Omental fat pad (tissue), 4 donors: Measurements from ENCODE around the gene DRC7. TPM values are rescaled to one million over a fixed set of nuclear protein-coding genes. Genes with fewer than 3 reads are reported as not detected.

ENCODE experiments used
- ATAC-seq: fragments of 150-250 bp; one replicate; pipeline ENCODE4 v1.9.1; 2016; ENCODE audit warnings: mild to moderate bottlenecking, moderate library complexity; ENCODE audit not compliant: low FRiP score
- DNase-seq: peaks from one replicate; pipeline ENCODE4 v3.0.0-alpha.2; 2019; ENCODE audit warnings: low spot score
- total RNA-seq, 4 donors: library from RNA; depleted of rRNA; stranded (reverse); fragments of >200 nt; gene quantifications; one replicate each; pipeline ENCODE4 v1.1.0, GENCODE V29; 2016
- TF ChIP-seq, protein P1 (sequence below), 3 donors: fragments of 450-650 bp; IDR thresholded peaks; one replicate each; pipeline ENCODE4 v1.5.1; 2016 to 2017; ENCODE audit warnings: antibody characterized with exemption in 3 of 3, mild to moderate bottlenecking in 3 of 3, moderate library complexity in 2 of 3

Gene DRC7
- total RNA-seq, 4 donors from 2014 or later, result 0.65 TPM; not detected in 3

GRCh38 chr16:57679016-57679415, 15.6 kb upstream of the DRC7 start:
- TF ChIP-seq, protein P1, sequence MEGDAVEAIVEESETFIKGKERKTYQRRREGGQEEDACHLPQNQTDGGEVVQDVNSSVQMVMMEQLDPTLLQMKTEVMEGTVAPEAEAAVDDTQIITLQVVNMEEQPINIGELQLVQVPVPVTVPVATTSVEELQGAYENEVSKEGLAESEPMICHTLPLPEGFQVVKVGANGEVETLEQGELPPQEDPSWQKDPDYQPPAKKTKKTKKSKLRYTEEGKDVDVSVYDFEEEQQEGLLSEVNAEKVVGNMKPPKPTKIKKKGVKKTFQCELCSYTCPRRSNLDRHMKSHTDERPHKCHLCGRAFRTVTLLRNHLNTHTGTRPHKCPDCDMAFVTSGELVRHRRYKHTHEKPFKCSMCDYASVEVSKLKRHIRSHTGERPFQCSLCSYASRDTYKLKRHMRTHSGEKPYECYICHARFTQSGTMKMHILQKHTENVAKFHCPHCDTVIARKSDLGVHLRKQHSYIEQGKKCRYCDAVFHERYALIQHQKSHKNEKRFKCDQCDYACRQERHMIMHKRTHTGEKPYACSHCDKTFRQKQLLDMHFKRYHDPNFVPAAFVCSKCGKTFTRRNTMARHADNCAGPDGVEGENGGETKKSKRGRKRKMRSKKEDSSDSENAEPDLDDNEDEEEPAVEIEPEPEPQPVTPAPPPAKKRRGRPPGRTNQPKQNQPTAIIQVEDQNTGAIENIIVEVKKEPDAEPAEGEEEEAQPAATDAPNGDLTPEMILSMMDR (IDR thresholded peaks at IDR 0.05), result no peak
- no peak for DNase-seq
- ATAC-seq, result no peak

DNA sequence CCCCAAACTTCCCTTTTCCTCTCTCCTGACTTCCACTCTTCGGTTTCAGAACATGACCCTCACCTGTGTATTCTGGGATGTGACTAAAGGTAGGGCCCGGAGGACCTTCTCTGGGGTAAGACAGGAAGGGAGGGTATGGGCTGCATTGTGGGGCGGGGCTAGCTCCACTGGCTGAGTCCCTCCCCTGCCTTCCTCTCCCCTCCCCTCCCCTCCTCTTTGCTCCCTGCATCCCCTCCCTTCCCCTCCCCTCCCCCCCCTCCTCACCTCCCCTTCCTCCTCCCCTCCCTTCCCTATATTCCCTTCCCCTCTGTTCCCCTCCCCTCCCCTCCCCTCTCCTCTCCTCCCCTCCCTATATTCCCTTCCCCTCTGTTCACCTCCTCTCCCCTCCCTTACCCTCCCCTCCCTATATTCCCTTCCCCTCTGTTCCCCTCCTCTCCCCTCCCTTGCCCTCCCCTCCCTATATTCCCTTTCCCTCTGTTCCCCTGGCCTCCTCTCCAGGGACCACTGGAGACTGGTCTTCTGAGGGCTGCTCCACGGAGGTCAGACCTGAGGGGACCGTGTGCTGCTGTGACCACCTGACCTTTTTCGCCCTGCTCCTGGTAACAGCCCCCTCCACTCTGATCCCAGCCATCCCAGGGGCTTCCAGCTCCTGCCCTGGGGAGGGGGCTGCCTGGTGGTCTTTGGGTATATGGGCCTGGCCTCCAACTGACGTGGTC, 14.7 kb upstream of the DRC7 start:
- ATAC-seq, result no peak
- TF ChIP-seq, protein P1 (IDR thresholded peaks at IDR 0.05), result no peak
- DNase-seq, result no peak

- ATAC-seq (no peak), DNase-seq (no peak)
- TF ChIP-seq, protein P1 (IDR thresholded peaks at IDR 0.05), result no peak
Measured at GRCh38 chr16:57680842-57681375, 13.7 kb upstream of the DRC7 start.

DNA sequence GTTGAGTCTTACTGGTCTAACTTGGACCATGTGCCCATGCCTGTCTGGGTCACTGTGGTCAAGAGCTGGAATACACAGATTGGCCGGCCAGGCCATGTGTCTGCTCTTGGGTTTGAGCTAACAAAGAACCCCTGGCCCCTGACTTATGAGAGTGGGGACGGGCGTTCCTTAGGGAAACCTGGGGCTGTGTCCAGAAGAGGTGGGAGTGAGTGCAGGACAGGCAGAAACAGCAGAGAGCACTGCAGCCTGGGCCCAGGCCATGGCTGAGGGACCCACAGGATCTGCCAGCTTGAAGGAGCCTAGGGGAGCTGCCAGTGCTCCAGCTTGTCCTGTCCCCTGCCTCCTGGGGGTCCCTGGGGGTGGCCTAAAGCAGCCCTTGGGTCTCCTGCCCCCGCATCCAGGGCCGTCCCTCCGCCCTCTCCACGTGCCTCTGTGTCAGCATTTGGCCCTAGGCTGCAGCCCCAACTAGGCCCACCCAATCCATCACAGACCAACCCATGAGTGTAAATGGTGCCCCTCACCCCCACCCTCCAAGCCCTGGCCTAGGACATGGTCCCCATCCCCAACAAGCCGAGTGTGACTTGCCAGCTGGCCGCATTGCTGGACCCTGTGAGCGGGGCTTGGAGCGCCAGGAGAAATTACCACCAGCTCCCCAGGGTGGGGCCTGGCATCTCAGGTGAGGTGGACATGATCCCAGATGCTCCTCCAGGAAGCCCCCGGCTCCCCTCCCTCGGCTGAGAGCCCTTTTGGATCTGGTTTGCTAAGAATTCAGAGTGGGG, 12.5 kb upstream of the DRC7 start:
- ATAC-seq, result no peak
- TF ChIP-seq, protein P1 (IDR thresholded peaks at IDR 0.05), result no peak
- DNase-seq, result no peak

- DNase-seq (no peak), ATAC-seq (no peak)
- TF ChIP-seq, protein P1 (IDR thresholded peaks at IDR 0.05), result no peak
Measured at GRCh38 chr16:57682809-57683635, 11.6 kb upstream of the DRC7 start.

- DNase-seq, result no peak
- ATAC-seq, result no peak
- TF ChIP-seq, protein P1 (IDR thresholded peaks at IDR 0.05), result no peak
Measured at GRCh38 chr16:57683636-57684545, 10.7 kb upstream of the DRC7 start.
